ENCODE measurements around the gene CDH23.

Gene CDH23

GRCh38 chr10:71391701-71392100 lies 5.0 kb upstream of the CDH23 start:
- no peaks in the 10 kb centered on the region for H3K9me3 ChIP-seq (ENCODE audit: insufficient read depth, low read depth, low read length)
- no peaks in the 10 kb centered on the region for H3K27me3 ChIP-seq (ENCODE audit: insufficient read depth, low read length, poor library complexity, severe bottlenecking)
- H4K20me1 ChIP-seq (ENCODE audit: insufficient read depth, low read length, poor library complexity, severe bottlenecking): no peaks in the 10 kb centered on the region
- no peak overlapping the region for H2AFZ ChIP-seq (ENCODE audit: low read length)
- H3K36me3 ChIP-seq (ENCODE audit: insufficient read depth, low read length): no peaks in the 10 kb centered on the region
- H3K9me2 ChIP-seq (replicated peaks; ENCODE audit: low read depth, low read length): no peaks in the 10 kb centered on the region
- no peak overlapping the region for H3K4me2 ChIP-seq (ENCODE audit: low read depth, low read length, poor library complexity, severe bottlenecking)
- H3K79me2 ChIP-seq (ENCODE audit: insufficient read depth, low read length): no peaks in the 10 kb centered on the region
- H3K9ac ChIP-seq (ENCODE audit: low read depth, low read length, poor library complexity, severe bottlenecking): no peak overlapping the region
- no peaks in the 10 kb centered on the region for H3F3A ChIP-seq (ENCODE audit: low read depth)
- H3K4me1 ChIP-seq (ENCODE audit: insufficient read depth, low read length, poor library complexity, severe bottlenecking): peaks cover 3% of the 10 kb centered on the region
- no peak overlapping the region for H3K4me3 ChIP-seq (ENCODE audit: low read length, poor library complexity, severe bottlenecking)
- TF ChIP-seq EZH2phosphoT487 (IDR thresholded peaks at IDR 0.05; ENCODE audit: borderline replicate concordance) (no peak), CTCF (conservative IDR thresholded peaks at IDR 0.05; ENCODE audit: low read length) (no peak)

- no peaks in the 10 kb centered on the region for H3K9me2 ChIP-seq (replicated peaks; ENCODE audit: low read depth, low read length)
- H3K79me2 ChIP-seq (ENCODE audit: insufficient read depth, low read length): no peaks in the 10 kb centered on the region
- H2AFZ ChIP-seq (ENCODE audit: low read length): no peak overlapping the region
- H4K20me1 ChIP-seq (ENCODE audit: insufficient read depth, low read length, poor library complexity, severe bottlenecking): no peaks in the 10 kb centered on the region
- TF ChIP-seq EZH2phosphoT487 (IDR thresholded peaks at IDR 0.05; ENCODE audit: borderline replicate concordance) (no peak), CTCF (conservative IDR thresholded peaks at IDR 0.05; ENCODE audit: low read length) (no peak)
- no peaks in the 10 kb centered on the region for H3K36me3 ChIP-seq (ENCODE audit: insufficient read depth, low read length)
- H3F3A ChIP-seq (ENCODE audit: low read depth): no peaks in the 10 kb centered on the region
- H3K9me3 ChIP-seq (ENCODE audit: insufficient read depth, low read depth, low read length): no peaks in the 10 kb centered on the region
- no peaks in the 10 kb centered on the region for H3K27me3 ChIP-seq (ENCODE audit: insufficient read depth, low read length, poor library complexity, severe bottlenecking)
- H3K4me3 ChIP-seq (ENCODE audit: low read length, poor library complexity, severe bottlenecking): no peak overlapping the region
- H3K4me1 ChIP-seq (ENCODE audit: insufficient read depth, low read length, poor library complexity, severe bottlenecking): peaks cover 3% of the 10 kb centered on the region
- H3K4me2 ChIP-seq (ENCODE audit: low read depth, low read length, poor library complexity, severe bottlenecking): no peak overlapping the region
- no peak overlapping the region for H3K9ac ChIP-seq (ENCODE audit: low read depth, low read length, poor library complexity, severe bottlenecking)
These were observed 4.4 kb upstream of the CDH23 start for GRCh38 chr10:71392292-71392691.

- Histone ChIP-seq H3K9me2 (replicated peaks; ENCODE audit: low read depth, low read length) (no peaks in the 10 kb centered on the region), H3K79me2 (ENCODE audit: insufficient read depth, low read length) (no peaks in the 10 kb centered on the region), H3K4me1 (ENCODE audit: insufficient read depth, low read length, poor library complexity, severe bottlenecking) (peaks cover 3% of the 10 kb centered on the region), H3K9ac (ENCODE audit: low read depth, low read length, poor library complexity, severe bottlenecking) (no peak overlapping the region), H2AFZ (ENCODE audit: low read length) (no peak overlapping the region), H3K4me3 (ENCODE audit: low read length, poor library complexity, severe bottlenecking) (no peak overlapping the region), H3K27me3 (ENCODE audit: insufficient read depth, low read length, poor library complexity, severe bottlenecking) (no peaks in the 10 kb centered on the region), H3K9me3 (ENCODE audit: insufficient read depth, low read depth, low read length) (no peaks in the 10 kb centered on the region), H3K36me3 (ENCODE audit: insufficient read depth, low read length) (no peaks in the 10 kb centered on the region), H4K20me1 (ENCODE audit: insufficient read depth, low read length, poor library complexity, severe bottlenecking) (no peaks in the 10 kb centered on the region), H3F3A (ENCODE audit: low read depth) (no peaks in the 10 kb centered on the region), H3K4me2 (ENCODE audit: low read depth, low read length, poor library complexity, severe bottlenecking) (no peak overlapping the region)
- TF ChIP-seq EZH2phosphoT487 (IDR thresholded peaks at IDR 0.05; ENCODE audit: borderline replicate concordance): no peak
- TF ChIP-seq CTCF (conservative IDR thresholded peaks at IDR 0.05; ENCODE audit: low read length): no peak
These were observed 3.6 kb upstream of the CDH23 start for GRCh38 chr10:71392791-71393781.

Data from Loucy (cell line).